ENCODE data around the gene SYNPO2L.
"Not testable (repeated sequence)": the region's sequence is repeated elsewhere in the genome, so short reads cannot be mapped to it uniquely, and the experiment has no call there.

SYNPO2L gene
- total RNA-seq, result 0 to 0.11 (median 0) reads per million in 3 experiments

GRCh38 chr10:73655990-73656298 lies at the start of gene SYNPO2L:
Gene SYNPO2L (minus strand): TSS chr10:73656029. CDS start chr10:73655922, 107 bp downstream.
- no peak for DNase-seq

GRCh38 chr10:73703924-73704323 lies 48.1 kb upstream of the SYNPO2L start:
- not testable (repeated sequence) for DNase-seq

GRCh38 chr10:73698819-73699218 lies 43.0 kb upstream of the SYNPO2L start:
- DNase-seq, result not testable (repeated sequence)

GRCh38 chr10:73697675-73698159 lies 41.9 kb upstream of the SYNPO2L start, which contains the start of gene AGAP5:
Gene AGAP5 (minus strand): TSS chr10:73698109. CDS start chr10:73697755, 354 bp downstream.
- not testable (repeated sequence) for DNase-seq

GRCh38 chr10:73695302-73695701 lies 39.5 kb upstream of the SYNPO2L start:
- not testable (repeated sequence) for DNase-seq

GRCh38 chr10:73690755-73691154 lies 34.9 kb upstream of the SYNPO2L start:
- DNase-seq, result not testable (repeated sequence)

GRCh38 chr10:73689596-73689995 lies 33.8 kb upstream of the SYNPO2L start:
- DNase-seq, result not testable (repeated sequence)

GRCh38 chr10:73687641-73688040 lies 31.8 kb upstream of the SYNPO2L start:
- not testable (repeated sequence) for DNase-seq

- not testable (repeated sequence) for DNase-seq
Observed at GRCh38 chr10:73674546-73674945, 18.7 kb upstream of the SYNPO2L start.

GRCh38 chr10:73668378-73668777 lies 12.5 kb upstream of the SYNPO2L start:
- DNase-seq, result not testable (repeated sequence)

GRCh38 chr10:73666153-73666809 lies 10.5 kb upstream of the SYNPO2L start:
- DNase-seq, result not testable (repeated sequence)

- DNase-seq, result not testable (repeated sequence)
Observed at GRCh38 chr10:73665581-73665980, 9.8 kb upstream of the SYNPO2L start.

- DNase-seq, result not testable (repeated sequence)
Observed at GRCh38 chr10:73664156-73665040, 8.6 kb upstream of the SYNPO2L start.

- not testable (repeated sequence) for DNase-seq
Observed at GRCh38 chr10:73663621-73664020, 7.8 kb upstream of the SYNPO2L start.

- not testable (repeated sequence) for DNase-seq
Observed at GRCh38 chr10:73662705-73663104, 6.9 kb upstream of the SYNPO2L start.

- no peak for DNase-seq
Observed at GRCh38 chr10:73655257-73655989, 406 bp downstream of the SYNPO2L start.

- no peak for DNase-seq
Observed at GRCh38 chr10:73653701-73654100, 2.1 kb downstream of the SYNPO2L start.

- DNase-seq, result no peak
Observed at GRCh38 chr10:73653195-73653594, 2.6 kb downstream of the SYNPO2L start.

- DNase-seq, result no peak
Observed at GRCh38 chr10:73650537-73651331, 5.1 kb downstream of the SYNPO2L start.

GRCh38 chr10:73649876-73650536 lies 5.8 kb downstream of the SYNPO2L start:
- no peak for DNase-seq

Data from central memory CD4-positive, alpha-beta T cell (primary cell).